Right kidney (tissue), 1 donor: ENCODE results near the gene HTRA3.
"Not testable (repeated sequence)": the region's sequence is repeated elsewhere in the genome, so short reads cannot be mapped to it uniquely, and the experiment has no call there.

Source experiments
- DNase-seq: peaks from one replicate; pipeline ENCODE4 v3.0.0-alpha.2; 2016

Gene HTRA3

GRCh38 chr4:8345053-8345945, 75.7 kb downstream of the HTRA3 start:
- no peak for DNase-seq

DNA sequence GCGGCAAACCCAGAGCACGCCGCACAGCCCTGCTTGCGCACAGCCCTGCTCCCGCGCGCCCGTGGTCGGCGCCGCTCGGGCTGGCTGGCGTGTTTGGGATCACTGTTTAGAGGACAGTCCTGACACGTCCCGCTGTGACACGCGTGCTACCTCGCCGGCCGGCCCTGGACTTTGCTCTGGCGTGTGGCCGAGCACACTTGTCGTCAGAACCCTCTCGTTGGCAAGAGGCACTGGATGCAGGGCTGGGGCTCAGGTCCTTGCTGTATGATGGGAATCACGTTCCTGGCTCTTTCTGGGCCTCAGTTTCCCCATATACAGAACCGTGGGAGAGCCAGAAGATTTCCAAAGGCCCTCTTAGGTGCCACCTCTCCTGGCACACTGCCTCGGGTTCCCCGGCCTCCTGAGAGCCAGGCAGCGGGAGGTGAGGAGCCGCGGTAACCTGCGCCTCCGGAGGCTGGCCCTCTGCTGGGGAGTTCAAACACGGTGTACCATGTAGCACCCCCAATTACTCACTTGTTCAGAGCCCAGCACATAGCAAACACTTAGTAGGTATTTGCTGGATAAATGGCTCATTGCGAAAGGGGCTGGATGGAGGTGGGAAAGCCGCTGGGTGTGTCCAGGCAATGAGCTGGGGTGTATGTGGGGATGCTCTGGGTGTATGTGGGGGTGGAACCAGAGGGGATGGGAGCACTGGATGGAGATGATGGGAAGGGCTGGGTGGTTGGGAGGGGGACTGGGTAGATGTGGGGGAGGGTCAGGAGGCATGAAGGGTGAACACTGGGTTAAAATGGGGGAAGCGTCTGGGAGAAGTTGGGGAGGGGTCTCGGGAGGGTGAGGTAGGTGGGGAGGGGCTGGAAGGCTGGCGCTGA, 76.6 kb downstream of the HTRA3 start:
- DNase-seq = no peak

DNA sequence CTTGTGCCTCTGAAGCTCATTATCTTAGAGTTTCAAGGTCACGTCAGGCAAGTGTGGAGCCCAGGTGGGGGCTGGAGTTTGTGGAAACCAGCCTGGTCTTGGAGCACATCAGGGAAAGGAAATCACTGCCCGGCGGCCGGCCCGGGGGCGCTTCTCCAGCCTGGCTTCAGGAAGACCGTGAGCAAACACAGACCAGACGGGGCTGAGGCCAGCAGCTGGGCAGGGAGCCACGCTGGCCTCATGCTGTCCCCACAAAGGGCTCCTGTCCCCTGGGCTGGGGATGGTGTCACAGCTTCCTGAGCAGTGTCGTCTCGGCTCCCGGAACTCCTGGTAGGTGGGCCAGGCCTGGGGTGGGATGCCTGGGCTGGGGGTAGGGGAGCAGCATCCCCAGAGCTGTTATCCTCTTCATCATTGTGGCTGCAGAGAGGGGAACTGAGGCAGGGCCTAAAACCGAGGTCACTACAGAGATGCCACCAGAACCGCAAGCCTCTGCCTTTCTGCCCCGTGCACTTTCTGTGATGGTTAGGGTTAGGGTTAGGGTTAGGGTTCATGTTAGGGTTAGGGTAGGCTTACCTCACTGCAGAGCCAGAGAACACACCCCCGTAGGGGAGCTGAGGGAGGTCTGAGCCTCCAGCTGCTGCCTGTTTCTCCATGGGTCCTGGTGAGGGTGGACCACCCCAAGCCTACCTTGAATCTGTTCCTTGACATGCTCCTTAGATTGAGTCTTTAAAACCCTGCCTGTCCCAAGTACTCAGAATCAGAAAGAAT, 77.5 kb downstream of the HTRA3 start:
- no peak for DNase-seq

DNA sequence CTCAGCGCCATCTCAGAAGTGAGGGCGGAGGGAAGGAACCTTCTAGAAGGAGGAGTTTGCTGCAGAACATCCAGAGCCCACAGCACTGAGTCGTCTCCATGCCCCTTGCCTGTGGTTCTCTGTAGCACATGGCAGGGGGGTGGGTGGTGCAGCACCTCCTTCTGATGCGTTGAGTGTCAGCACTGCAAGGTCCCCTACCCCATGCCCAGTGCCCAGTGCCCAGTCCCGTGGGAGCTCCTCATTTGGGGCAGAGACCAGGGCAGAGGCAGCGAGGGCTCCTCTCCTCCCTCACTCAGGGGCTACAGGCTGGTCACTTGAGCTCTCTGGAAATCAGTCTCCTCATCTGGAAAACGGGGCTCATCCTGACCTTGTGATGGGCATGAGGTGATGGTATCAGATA, 78.1 kb downstream of the HTRA3 start:
- DNase-seq = no peak

DNA sequence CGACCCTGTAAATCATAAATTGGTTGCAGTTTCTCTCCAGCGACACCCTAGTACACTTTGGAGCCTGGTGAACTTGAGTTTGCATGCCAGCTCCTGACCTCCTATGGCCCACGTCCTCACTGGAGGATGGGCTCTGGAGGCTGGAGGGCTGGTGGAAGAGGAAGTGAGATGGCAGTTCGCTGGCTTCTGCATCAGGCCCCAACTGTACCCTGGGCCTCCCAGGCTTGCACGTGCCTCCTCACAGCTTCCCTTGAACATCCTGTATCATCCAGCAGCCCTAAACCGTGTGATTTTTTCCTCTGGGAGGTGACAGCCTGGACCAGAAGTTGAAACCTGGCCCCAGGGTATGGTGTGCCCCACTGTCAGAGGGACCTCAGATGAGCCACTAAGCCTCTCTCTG, 78.5 kb downstream of the HTRA3 start:
- DNase-seq = no peak

GRCh38 chr4:8349236-8349635, 79.7 kb downstream of the HTRA3 start:
- DNase-seq = not testable (repeated sequence)

DNA sequence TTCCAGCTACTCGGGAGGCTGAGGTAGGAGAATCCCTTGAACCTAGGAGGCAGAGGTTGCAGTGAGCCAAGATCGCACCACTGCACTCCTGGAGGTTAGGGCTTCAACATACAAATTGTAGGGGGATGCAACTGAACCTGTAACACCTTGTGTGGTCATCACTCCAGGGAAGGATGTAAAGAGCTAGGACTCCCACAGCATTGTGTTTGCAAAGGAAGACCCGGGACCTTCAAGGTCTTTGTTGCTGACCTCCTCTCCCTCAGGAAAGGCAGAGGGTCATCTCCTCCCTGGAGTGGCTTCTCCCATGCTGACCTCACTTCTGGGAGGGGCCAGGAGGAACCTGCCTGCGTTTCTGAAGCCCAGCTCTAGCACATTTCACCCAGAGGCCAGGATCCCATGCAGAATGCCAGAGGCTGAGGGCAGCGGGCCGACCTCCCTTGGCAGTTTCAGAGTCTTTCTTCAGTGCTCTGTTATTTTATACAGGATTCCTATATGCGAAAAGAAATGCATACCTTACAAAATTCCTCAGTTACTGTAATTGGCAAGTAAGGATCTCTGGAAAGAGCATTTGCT, 80.2 kb downstream of the HTRA3 start:
- DNase-seq = no peak

- DNase-seq = no peak
These were observed 80.8 kb downstream of the HTRA3 start for GRCh38 chr4:8350352-8350751.

DNA sequence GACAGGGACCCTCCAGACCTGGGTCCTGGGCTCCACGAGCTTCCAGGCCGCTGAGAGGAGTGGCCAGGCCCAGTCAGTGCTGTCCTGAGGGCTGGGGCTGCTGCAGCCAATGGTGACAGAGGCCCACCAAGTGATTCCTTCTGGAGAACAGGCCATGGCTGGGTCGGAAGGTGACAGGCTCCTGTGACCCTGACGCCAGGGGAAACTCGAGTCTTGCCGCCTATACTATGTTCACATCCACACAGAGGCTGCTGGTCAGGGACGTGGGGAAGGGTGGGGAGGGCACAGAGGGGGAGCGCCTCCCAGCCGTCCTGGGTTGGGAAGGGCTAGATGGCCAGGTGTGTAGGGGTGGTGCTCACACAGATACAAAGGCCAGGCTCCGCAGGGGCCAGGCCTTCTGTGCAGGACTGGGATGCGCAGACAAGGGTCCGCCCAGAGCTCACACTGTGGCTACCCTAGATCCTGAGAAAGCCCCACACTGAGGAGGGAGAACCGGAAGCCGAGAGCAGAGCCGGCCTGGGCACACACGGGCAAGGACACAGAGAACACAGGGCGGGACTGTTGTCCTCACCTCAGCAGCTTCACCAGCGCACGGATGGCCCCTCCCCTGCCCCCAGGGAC, 81.4 kb downstream of the HTRA3 start:
- DNase-seq = no peak

GRCh38 chr4:8351931-8352367, 82.4 kb downstream of the HTRA3 start:
- DNase-seq = peak; percentile 57

DNA sequence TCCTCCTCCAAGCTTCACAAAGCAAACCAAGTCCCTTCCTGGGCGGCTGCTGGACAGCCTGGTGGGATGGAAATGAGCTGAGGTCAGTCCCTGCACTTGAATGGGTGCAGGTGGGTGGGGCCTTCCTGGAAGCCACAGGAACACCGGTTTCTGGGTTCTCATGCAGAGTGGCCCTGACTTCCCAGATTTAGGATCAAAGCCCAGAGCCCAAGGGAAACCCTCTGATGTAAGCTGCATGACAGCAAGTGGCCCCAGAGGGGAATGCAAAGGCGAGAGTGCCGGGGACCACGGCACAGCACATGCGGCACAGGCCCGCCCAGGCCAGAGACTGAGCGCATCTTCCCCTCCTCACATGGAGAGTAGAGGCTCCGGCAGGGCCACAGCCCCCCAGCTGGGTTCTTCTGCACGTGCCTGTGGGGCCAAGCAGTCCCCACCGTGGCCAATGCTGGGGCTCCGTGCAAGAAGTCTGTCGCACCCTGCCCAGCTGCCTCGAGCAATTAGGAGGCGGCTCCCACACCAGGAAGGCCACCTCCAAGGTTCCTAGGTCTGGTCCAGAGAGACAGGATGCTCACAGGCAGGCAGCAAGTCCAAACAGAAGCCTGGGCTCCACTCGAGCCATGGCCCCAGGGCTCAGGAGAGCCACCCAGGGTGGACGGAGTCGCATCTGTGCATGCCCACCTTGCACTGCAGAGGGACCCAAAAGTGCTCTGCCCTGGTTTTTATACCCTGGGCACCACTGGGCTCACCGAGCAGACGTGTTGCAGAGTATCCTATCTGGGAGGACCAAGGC, 83.0 kb downstream of the HTRA3 start:
- DNase-seq = no peak

DNA sequence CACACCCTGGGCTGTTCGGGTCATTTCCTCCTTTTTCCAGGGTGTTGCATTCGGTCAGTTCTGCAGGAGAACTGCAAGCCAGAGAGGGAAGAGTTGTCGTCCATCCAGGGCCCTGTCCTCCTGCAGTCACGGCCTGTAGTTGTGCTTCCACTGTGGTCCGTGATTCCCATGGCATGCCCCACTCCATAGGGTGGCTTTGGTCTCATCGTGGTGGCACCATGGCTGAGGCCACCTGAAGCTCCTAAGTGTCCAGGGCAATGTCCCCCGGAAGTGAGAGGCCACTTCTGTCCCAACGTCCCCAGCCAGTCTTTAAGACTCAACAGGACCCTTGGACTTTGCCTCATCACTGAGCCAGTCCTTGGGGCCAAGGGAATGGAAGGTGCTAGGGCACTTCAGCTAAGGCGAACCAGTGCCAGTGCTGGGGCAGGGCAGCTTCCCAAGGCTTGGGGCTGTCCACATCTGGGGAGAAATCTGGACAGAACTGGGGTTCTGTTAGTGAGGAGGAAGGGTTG, 83.7 kb downstream of the HTRA3 start:
- no peak for DNase-seq

DNA sequence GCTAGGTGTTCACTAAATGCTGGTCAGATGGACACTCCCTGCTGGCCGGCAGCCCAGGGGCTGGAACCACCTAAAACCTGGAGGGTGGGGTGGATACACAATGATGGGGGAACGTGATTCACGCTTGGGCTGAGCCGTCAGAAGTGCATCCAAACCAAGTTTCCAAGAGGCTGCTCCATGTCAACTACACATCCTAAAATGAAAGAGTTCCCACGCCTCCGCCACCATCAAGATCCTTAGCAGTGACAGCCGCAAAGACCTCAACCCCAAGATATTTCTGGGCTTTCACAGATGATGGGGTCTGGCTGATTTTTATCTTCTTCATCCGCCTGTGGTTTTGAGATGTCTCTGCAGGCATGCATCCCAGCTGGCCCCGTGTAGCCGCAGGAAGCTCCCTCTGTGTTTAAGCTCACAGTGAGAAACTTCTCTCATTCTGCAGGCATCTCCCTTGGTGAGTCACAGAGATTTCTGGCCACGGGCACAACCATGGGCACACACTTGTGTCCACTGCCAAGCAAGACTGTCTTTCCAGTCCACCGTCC, 84.4 kb downstream of the HTRA3 start:
- no peak for DNase-seq

GRCh38 chr4:8355306-8355705, 85.8 kb downstream of the HTRA3 start:
- DNase-seq = no peak

GRCh38 chr4:8355864-8356565, 86.5 kb downstream of the HTRA3 start:
- DNase-seq = no peak
